GM19193 (cell line): ENCODE data around the gene CCDC120.

Experiments used
- POLR2A ChIP-seq: IDR thresholded peaks from 4 replicates; pipeline ENCODE4 v1.6.1; 2011; ENCODE audit not compliant: insufficient read depth, insufficient read length; ENCODE audit errors: extremely low read depth

CCDC120 gene

DNA sequence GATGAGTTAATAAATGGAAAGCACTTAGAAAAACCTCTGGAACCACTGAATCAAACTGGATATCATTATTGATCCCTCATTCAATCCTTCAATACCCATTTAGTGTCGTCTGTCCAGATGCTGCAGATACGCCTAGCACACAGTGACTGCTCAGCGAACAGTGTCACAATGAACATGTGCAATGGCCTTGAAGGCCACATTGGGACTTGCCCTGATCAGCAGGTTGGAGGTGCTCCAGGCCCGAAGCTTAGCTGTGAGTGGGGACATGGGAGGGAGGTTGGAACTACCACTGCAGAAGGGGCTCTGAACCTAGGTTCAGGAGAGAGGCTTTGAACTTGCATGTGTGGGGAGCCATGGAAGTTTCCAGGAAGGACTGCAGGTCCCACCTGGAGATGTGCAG lies 47.5 kb downstream of the CCDC120 start:
- no peak for TF ChIP-seq POLR2A

DNA sequence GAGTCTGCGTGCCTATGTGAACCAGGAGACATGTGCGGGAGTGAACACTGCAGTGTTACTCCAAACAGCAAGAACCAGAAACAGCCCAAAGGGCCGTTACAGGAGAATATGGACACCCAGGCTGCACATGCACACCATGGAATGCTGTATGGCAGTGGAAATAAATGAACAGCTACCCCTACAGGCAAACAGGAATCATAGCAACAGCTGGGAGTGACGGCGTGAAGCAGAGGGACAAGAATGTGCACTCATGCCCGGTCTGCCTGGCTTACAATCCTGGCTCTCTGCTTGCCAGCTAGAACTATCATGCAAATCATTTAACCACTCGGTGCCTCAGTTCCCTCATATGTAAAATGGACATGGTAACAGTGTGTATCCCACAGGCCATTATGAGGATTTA lies 48.1 kb downstream of the CCDC120 start:
- TF ChIP-seq POLR2A = no peak

DNA sequence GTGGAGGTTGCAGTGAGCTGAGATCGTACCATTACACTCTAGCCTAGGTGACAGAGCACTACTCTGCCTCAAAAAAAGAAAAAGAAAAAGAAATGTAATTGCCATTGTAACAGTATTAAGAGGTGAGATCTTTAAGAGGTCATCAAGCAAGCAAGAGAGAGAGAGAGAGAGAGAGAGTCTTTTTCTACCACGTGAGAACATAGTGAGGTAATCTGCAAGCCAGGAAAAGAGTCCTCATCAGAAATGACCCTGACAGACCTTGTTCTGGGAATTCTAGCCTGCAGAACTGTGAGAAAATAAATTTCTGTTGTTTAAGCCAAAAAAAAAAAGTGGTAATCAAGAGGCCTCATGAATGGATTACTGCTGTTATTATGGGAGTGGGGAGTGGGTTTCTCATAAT lies 49.8 kb downstream of the CCDC120 start:
- TF ChIP-seq POLR2A = no peak

- no peak for TF ChIP-seq POLR2A
These were observed 51.6 kb downstream of the CCDC120 start for GRCh38 chrX:49110417-49110816.

GRCh38 chrX:49111791-49112190 lies 53.0 kb downstream of the CCDC120 start:
- no peak for TF ChIP-seq POLR2A

GRCh38 chrX:49116076-49116475 lies 57.3 kb downstream of the CCDC120 start:
- TF ChIP-seq POLR2A = no peak

DNA sequence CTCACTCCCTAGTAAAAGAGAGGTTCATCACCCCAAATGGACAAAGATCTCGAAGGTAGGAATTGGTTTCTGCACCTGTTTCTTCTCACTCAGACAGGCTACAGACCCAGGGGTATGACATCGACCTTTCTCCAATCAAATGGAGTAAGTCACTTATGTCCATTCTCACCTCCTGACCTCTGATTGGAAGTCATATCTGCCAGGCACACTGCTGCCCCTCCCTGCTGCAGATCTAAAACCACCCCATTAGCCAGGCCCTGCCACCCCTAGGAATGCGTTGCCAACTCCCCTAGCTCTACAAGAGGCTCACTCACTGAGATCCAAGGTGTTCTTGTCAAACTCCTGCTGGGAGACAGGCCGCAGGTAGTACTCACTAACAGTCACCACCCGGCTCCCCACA lies 57.9 kb downstream of the CCDC120 start:
- TF ChIP-seq POLR2A = no peak

GRCh38 chrX:49117581-49117980 lies 58.8 kb downstream of the CCDC120 start:
- no peak for TF ChIP-seq POLR2A
